OCI-LY3 (cell line): ENCODE results near the gene AGRN.
"Not testable (repeated sequence)": the region's sequence is repeated elsewhere in the genome, so short reads cannot be mapped to it uniquely, and the experiment has no call there.

Experiments used
- H2AFZ ChIP-seq: fragments of 200-600, 300-600 bp; shearing (Covaris generic); 2 replicates; pipeline ENCODE4 v1.6.0; 2014; ENCODE audit warnings: antibody characterized with exemption, low read depth, low read length
- H3K27ac ChIP-seq: fragments of 200-600, 300-600 bp; sonication (generic); 2 replicates; pipeline ENCODE4 v1.5.1; 2014; ENCODE audit warnings: mild to moderate bottlenecking, low read length, moderate library complexity, mixed read lengths
- H3K27me3 ChIP-seq: fragments of 200-600, 300-600 bp; sonication (generic); 2 replicates; pipeline ENCODE4 v1.6.1; 2014; ENCODE audit warnings: low read depth, low read length, mixed read lengths
- H3K36me3 ChIP-seq: fragments of 200-600, 300-600 bp; sonication (generic); replicated peaks from 2 replicates; pipeline ENCODE3; 2014; ENCODE audit warnings: low read depth, low read length, mixed read lengths
- H3K4me1 ChIP-seq: fragments of 300-600, 200-600 bp; sonication (generic); 2 replicates; pipeline ENCODE4 v1.6.1; 2014; ENCODE audit warnings: low read length, mixed read lengths
- H3K4me2 ChIP-seq: fragments of 200-600, 300-600 bp; sonication (generic); 2 replicates; pipeline ENCODE4 v1.6.1; 2014; ENCODE audit warnings: low read length, mixed read lengths
- H3K4me3 ChIP-seq: fragments of 300-600, 200-600 bp; sonication (generic); 2 replicates; pipeline ENCODE4 v1.5.1; 2014; ENCODE audit warnings: antibody characterized with exemption, mild to moderate bottlenecking, low read length, moderate library complexity
- H3K79me2 ChIP-seq: fragments of 300-600, 200-600 bp; shearing (Covaris generic); 2 replicates; pipeline ENCODE4 v1.6.1; 2014; ENCODE audit warnings: mild to moderate bottlenecking, low read length, mixed read lengths
- H3K9ac ChIP-seq: fragments of 300-600, 200-600 bp; shearing (Covaris generic); 2 replicates; pipeline ENCODE4 v1.6.0; 2014; ENCODE audit warnings: mild to moderate bottlenecking, low read length, moderate library complexity
- H3K9me3 ChIP-seq: fragments of 200-600, 300-600 bp; shearing (Covaris generic); 2 replicates; pipeline ENCODE4 v1.6.1; 2014; ENCODE audit warnings: low read length, mixed read lengths; ENCODE audit not compliant: insufficient read depth
- H4K20me1 ChIP-seq: fragments of 200-600, 300-600 bp; sonication (generic); 2 replicates; pipeline ENCODE4 v1.6.1; 2016; ENCODE audit warnings: low read length, mixed read lengths; ENCODE audit not compliant: insufficient read depth
- EZH2phosphoT487 ChIP-seq: fragments of 200-600 bp; shearing (Covaris generic); IDR thresholded peaks from 2 replicates; pipeline ENCODE4 v1.6.1; 2018; ENCODE audit warnings: antibody characterized with exemption, mixed run types, low read depth
- TF ChIP-seq, protein P1 (sequence below): fragments of 200-600, 300-600 bp; sonication (generic); IDR thresholded peaks from 2 replicates; pipeline ENCODE4 v1.5.1; 2014; ENCODE audit warnings: antibody characterized with exemption, low read length, low read depth

Gene AGRN

DNA sequence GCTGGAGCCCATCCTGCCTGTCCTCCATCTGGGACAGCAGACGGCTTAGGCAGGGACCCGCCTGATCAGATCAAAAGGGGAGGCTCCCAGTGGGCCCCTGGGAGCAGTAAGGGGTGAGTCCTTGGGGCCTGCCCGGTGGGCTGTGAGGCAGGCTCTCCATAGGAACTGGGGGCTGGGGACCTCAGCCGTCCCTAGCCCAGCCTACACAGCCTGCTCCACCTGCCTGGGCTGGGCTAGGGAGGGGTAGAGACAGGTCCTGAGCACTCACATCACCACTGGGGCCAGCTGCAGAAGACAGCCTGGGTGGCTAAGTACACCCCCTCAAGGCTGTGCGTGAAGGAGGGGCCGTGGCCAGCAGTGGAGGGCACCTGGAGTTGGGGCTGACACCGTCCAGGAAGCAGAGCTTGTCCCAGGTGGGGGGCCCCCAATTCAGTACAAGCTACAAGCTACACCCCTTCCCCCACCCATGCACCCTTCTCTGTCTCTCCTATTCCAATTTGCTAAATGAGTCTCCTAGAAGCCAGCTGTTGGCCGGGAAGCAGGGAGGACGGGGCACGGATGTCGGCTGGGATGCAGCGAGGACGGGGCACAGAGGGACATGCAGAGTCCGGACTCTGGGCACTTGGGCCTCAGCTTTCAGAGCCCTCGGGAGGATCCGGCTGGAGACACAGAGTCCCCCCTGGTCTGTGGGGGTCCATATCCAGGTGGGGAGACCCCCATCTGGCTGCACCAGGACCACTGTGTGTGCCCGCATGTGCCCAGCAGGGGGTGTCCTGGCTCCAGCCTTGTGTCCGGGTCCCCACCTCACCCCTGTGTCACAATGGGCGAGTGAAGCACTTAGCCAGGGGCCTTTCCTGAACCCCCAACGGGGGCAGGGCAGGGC is 4.9 kb upstream of the AGRN start:
- TF ChIP-seq EZH2phosphoT487 = no peak
- TF ChIP-seq, protein P1, sequence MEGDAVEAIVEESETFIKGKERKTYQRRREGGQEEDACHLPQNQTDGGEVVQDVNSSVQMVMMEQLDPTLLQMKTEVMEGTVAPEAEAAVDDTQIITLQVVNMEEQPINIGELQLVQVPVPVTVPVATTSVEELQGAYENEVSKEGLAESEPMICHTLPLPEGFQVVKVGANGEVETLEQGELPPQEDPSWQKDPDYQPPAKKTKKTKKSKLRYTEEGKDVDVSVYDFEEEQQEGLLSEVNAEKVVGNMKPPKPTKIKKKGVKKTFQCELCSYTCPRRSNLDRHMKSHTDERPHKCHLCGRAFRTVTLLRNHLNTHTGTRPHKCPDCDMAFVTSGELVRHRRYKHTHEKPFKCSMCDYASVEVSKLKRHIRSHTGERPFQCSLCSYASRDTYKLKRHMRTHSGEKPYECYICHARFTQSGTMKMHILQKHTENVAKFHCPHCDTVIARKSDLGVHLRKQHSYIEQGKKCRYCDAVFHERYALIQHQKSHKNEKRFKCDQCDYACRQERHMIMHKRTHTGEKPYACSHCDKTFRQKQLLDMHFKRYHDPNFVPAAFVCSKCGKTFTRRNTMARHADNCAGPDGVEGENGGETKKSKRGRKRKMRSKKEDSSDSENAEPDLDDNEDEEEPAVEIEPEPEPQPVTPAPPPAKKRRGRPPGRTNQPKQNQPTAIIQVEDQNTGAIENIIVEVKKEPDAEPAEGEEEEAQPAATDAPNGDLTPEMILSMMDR = peak; percentile 54
- Histone ChIP-seq H3K27ac (no peak overlapping the region), H3K4me2 (no peak overlapping the region)

DNA sequence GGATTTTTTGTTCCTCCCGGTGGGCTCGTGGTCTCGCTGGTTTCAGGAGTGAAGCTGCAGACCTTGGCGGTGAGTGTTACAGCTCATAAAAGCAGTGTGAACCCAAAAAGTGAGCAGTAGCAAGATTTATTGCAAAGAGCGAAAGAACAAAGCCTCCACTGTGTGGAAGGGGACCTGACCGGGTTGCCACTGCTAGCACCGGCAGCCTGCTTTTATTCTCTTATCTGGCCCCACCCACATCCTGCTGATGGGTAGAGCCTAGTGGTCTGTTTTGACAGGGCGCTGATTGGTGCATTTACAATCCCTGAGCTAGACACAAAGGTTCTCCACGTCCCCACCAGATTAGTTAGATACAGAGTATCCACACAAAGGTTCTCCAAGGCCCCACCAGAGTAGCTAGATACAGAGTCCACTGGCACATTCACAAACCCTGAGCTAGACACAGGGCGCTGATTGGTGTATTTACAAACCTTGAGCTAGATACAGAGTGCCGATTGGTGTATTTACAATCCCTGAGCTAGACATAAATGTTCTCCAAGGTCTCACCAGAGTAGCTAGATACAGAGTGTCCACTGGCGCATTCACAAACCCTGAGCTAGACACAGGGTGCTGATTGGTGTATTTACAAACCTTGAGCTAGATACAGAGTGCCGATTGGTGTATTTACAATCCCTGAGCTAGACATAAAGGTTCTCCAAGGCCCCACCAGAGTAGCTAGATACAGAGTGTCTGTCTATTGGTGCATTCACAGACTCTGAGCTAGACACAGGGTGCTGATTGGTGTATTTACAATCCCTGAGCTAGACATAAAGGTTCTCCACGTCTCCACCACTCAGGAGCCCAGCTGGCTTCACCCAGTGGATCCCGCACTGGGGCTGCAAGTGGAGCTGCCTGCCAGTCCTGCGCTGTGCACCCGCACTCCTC is 2.3 kb upstream of the AGRN start:
- peaks cover 16% of the 10 kb centered on the region; the same call in 1 of the 2 replicates for H3K4me1 ChIP-seq
- H3K36me3 ChIP-seq, H4K20me1 ChIP-seq: not testable (repeated sequence)

More for the DNA sequence above, 4.9 kb upstream of the AGRN start:
- Histone ChIP-seq H3K9ac (no peak overlapping the region), H3K4me3 (no peak overlapping the region), H2AFZ (no peak overlapping the region), H3K27me3 (no peaks in the 10 kb centered on the region), H4K20me1 (no peaks in the 10 kb centered on the region), H3K4me1 (peaks cover 12% of the 10 kb centered on the region; the same call in 1 of the 2 replicates), H3K79me2 (no peaks in the 10 kb centered on the region), H3K36me3 (no peaks in the 10 kb centered on the region), H3K9me3 (no peaks in the 10 kb centered on the region)

DNA sequence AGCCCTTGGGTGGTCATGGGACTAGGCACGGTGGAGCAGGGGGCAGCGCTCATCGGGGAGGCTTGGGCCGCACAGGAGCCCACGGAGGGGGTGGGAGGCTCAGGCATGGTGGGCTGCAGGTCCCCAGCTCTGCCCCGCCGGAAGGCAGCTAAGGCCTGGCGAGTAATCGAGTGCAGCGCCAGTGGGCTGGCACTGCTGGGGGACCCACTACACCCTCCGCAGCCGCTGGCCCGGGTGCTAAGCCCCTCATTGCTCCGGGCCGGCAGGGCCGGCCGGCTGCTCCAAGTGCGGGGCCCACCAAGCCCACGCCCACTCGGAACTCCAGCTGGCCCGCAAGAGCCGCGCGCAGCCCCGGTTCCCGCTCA is 1.6 kb upstream of the AGRN start:
- not testable (repeated sequence) for H3K79me2 ChIP-seq, H3K4me2 ChIP-seq
- H3K4me1 ChIP-seq = peaks cover 12% of the 10 kb centered on the region; the same call in 1 of the 2 replicates

More for the DNA sequence above, 2.3 kb upstream of the AGRN start:
- H3K4me3 ChIP-seq, H3K9ac ChIP-seq, H3K79me2 ChIP-seq, H2AFZ ChIP-seq, H3K27ac ChIP-seq, H3K9me3 ChIP-seq, H3K4me2 ChIP-seq: not testable (repeated sequence)
- H3K27me3 ChIP-seq = peaks cover 13% of the 10 kb centered on the region

DNA sequence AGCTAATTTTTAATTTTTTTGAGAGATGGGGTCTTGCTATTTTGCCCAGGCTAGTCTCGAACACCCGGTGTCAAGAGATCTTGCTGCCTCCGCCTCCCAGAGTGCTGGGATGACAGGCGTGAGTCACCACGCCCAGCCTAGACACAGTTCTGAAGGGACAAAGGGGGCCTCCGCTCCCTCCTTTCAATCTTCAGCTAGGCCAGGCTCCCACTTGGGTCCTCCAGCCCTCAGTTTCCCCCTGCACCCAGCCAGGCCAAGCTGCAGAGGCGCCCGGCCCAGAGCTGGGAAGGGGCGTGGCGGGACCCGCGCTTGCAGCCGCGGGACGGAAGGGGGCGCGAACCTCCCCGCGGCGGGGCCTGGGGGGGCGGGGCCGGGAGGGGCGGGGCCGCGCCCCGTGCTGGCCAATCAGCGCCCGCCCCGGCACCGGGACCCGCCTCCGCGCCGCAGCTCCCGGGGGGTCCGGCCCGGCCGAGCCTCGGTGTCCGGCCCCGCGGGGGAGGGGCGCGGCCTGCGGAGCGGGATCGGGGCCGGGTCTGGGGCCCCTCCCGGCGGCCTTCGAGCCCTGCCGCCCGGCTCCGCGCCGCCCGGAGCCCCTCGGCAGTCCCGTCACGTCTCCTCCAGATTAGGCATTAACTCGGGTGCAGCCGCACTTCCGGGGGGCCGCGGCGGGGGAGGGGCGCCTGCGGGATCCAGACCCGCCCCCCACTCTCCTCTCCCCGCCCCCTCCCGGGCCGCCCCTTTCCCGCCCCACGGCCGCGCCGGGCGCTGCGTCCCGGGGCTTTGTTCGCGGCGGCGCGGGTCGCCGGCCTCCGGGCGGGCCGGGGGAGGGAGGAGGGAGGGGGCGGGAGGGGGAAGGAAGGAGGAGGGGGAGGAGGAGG is 559 bp upstream of the AGRN start:
- H3K79me2 ChIP-seq = no peaks in the 10 kb centered on the region
- no peaks in the 10 kb centered on the region for H3K36me3 ChIP-seq
- no peak overlapping the region; the same call in 1 of the 2 replicates for H3K27ac ChIP-seq
- H3K4me3 ChIP-seq = peak overlapping the region; percentile 70
- no peak for TF ChIP-seq EZH2phosphoT487
- TF ChIP-seq, protein P1 = peak; percentile 27; the same call in 1 of the 2 replicates
- no peak overlapping the region for H2AFZ ChIP-seq
- no peaks in the 10 kb centered on the region for H3K9me3 ChIP-seq
- peak overlapping the region; percentile 35 for H3K9ac ChIP-seq
- H3K4me1 ChIP-seq = peaks cover 7% of the 10 kb centered on the region; the same call in 1 of the 2 replicates
- H3K27me3 ChIP-seq = peaks cover 13% of the 10 kb centered on the region
- peak overlapping the region; percentile 53 for H3K4me2 ChIP-seq
- 0 out of 2 replicates have a peak, but pooled peaks cover 4% of the 10 kb centered on the region for H4K20me1 ChIP-seq

More for the DNA sequence above, 1.6 kb upstream of the AGRN start:
- H3K27ac ChIP-seq, H2AFZ ChIP-seq, H3K9me3 ChIP-seq, H3K9ac ChIP-seq, H3K4me3 ChIP-seq, H4K20me1 ChIP-seq, H3K36me3 ChIP-seq: not testable (repeated sequence)
- H3K27me3 ChIP-seq = peaks cover 13% of the 10 kb centered on the region
